Peyer's patch (tissue), 4 donors: ENCODE measurements around the gene NLRP5. TPM values are rescaled to one million over a fixed set of nuclear protein-coding genes. Genes with fewer than 3 reads are reported as not detected.
A peak's percentile ranks its signal among the peaks of the same experiment; 100 is the strongest.
"Not testable (repeated sequence)": the region's sequence is repeated elsewhere in the genome, so short reads cannot be mapped to it uniquely, and the experiment has no call there.

Experiments used
- DNase-seq, 3 donors: peaks; one replicate each; pipeline ENCODE4 v3.0.0-alpha.2; 2017 to 2019
- H3K27ac ChIP-seq, 4 donors: fragments of 200-600 bp; sonication (generic); one replicate each; pipeline ENCODE4 v1.5.1; 2016 to 2019
- H3K27me3 ChIP-seq, 2 donors: fragments of 200-600 bp; sonication (generic); one replicate each; pipeline ENCODE4 v1.5.1; 2019
- H3K36me3 ChIP-seq, 3 donors: fragments of 200-600 bp; sonication (generic); one replicate each; pipeline ENCODE4 v1.5.1; 2016 to 2019
- H3K4me1 ChIP-seq, 4 donors: fragments of 200-600 bp; sonication (generic); one replicate each; pipeline ENCODE4 v1.5.1; 2016 to 2019
- H3K4me3 ChIP-seq, 4 donors: fragments of 200-600 bp; sonication (generic); 1 replicate in 3 of 4; 2 replicates in 1 of 4; pipeline ENCODE4 v1.5.1; 2016 to 2019; ENCODE audit warnings: mild to moderate bottlenecking in 1 of 4
- H3K9me3 ChIP-seq, 4 donors: fragments of 200-600 bp; sonication (generic); one replicate each; pipeline ENCODE4 v1.5.1; 2016 to 2019; ENCODE audit warnings: mild to moderate bottlenecking in 1 of 4
- POLR2A ChIP-seq, 2 donors: fragments of 450-650 bp; IDR thresholded peaks; one replicate each; pipeline ENCODE4 v1.5.1; 2017; ENCODE audit warnings: antibody characterized with exemption in 2 of 2, mild to moderate bottlenecking in 2 of 2, moderate library complexity in 2 of 2
- total RNA-seq, 4 donors: library from RNA; depleted of rRNA; stranded (reverse); fragments of >200 nt; gene quantifications; one replicate each; pipeline ENCODE4 v1.1.0, GENCODE V29; 2016
- TF ChIP-seq, protein P1 (sequence below), 6 experiments: fragments of 450-650 bp in 4 of 6; fragments of 200-600 bp in 2 of 6; sonication (generic) in 1 of 6; IDR thresholded peaks; one replicate each; pipeline ENCODE4 v1.5.1; 2017 to 2019; ENCODE audit warnings: antibody characterized with exemption in 6 of 6, mild to moderate bottlenecking in 3 of 6, moderate library complexity in 1 of 6

The NLRP5 gene
- total RNA-seq, 4 donors from 2014 or later, result not detected

DNA sequence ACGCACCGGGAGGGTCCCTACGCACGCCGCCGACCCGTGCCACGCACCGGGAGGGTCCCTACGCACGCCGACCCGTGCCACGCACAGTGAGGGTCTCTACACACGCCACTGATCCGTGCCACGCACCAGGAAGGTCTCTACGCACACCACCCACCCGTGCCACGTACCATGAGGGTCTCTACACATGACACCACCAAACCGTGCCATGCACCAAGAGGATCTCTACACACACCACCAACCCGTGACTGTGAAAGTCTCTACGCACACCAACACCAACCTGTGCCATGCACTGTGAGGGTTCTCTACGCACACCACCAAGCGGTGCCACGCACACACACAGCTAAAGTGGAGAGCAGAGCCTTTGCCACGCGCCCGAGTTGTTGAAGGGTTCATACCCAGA is 117.8 kb downstream of the NLRP5 start:
- DNase-seq, result no peak
- Histone ChIP-seq H3K4me1 (peaks cover 0 to 50% (median 7%) of the 10 kb centered on the region in 4 donors), H3K27me3 (no peaks in the 10 kb centered on the region), H3K27ac (no peak overlapping the region), H3K9me3 (no peaks in the 10 kb centered on the region), H3K36me3 (peaks cover 0 to 37% (median 0%) of the 10 kb centered on the region in 3 donors), H3K4me3 (no peak overlapping the region)
- no peak for TF ChIP-seq POLR2A (IDR thresholded peaks at IDR 0.05)
- TF ChIP-seq, protein P1, sequence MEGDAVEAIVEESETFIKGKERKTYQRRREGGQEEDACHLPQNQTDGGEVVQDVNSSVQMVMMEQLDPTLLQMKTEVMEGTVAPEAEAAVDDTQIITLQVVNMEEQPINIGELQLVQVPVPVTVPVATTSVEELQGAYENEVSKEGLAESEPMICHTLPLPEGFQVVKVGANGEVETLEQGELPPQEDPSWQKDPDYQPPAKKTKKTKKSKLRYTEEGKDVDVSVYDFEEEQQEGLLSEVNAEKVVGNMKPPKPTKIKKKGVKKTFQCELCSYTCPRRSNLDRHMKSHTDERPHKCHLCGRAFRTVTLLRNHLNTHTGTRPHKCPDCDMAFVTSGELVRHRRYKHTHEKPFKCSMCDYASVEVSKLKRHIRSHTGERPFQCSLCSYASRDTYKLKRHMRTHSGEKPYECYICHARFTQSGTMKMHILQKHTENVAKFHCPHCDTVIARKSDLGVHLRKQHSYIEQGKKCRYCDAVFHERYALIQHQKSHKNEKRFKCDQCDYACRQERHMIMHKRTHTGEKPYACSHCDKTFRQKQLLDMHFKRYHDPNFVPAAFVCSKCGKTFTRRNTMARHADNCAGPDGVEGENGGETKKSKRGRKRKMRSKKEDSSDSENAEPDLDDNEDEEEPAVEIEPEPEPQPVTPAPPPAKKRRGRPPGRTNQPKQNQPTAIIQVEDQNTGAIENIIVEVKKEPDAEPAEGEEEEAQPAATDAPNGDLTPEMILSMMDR (IDR thresholded peaks at IDR 0.05), result no peak

DNA sequence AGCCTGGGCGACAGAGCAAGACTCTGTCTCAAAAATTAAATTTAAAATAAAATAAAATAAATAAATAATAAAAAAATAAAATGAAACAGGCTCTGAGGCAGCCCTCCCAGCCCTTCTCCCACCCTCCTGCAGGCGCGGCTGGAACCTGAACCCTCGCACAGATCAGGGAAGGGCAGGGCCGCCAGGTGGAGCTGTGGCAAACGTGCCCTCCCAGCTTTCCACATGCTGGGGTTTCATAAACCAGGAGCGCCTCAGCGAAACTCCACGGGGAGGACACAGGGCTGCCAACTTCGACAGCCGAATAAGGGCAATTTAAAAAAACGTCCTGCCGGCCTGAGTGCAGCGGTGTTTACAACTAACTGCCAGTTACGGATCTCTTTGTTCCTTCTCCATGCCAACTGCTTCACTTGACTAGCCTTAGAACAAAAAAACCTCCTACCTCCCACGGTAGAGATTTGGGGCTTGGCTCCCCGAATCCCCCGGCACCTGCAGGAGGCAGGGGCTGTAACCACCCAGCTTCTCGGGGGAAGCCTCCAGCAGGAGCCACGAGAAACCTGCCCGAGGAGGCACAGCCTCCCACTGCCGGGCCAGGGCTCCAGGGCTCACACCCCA is 118.6 kb downstream of the NLRP5 start:
- Histone ChIP-seq H3K36me3 (peaks cover 0 to 31% (median 0%) of the 10 kb centered on the region in 3 donors), H3K9me3 (no peaks in the 10 kb centered on the region), H3K27me3 (no peaks in the 10 kb centered on the region), H3K4me3 (peak overlapping the region in 2 of 4 donors; percentile 8 to 15), H3K4me1 (peaks cover 0 to 57% (median 10%) of the 10 kb centered on the region in 4 donors), H3K27ac (peak overlapping the region; percentile 33 to 66 (median 48))
- DNase-seq, result peak; percentile 76 to 91 (median 85)
- TF ChIP-seq POLR2A (IDR thresholded peaks at IDR 0.05), result no peak
- TF ChIP-seq, protein P1 (IDR thresholded peaks at IDR 0.05), result peak; percentile 56 to 83 (median 73)

DNA sequence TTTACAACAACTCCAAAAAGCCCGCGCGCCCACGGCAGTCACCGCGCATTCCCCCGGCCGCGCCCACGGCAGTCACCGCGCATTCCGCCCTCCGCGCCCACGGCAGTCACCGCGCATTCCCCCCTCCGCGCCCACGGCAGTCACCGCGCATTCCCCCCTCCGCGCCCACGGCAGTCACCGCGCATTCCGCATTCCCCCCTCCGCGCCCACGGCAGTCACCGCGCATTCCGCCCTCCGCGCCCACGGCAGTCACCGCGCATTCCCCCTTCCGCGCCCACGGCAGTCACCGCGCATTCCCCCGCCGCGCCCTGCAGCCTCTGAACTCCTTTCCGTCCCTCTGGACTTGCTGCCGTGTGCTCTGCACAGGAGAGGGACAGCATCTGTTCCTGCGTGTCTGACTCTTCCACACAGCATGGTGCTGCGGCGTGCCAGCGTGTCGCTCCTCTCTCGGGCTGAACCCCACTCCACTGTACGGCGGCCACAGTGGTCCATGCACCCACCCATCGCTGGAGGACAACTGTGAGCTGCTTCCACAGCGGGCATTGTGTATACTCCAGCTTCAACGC is 119.3 kb downstream of the NLRP5 start:
- DNase-seq, H3K9me3 ChIP-seq, H3K27me3 ChIP-seq: not testable (repeated sequence)
- Histone ChIP-seq H3K4me1 (peaks cover under 1 to 64% (median 16%) of the 10 kb centered on the region in 4 donors), H3K27ac (peak overlapping the region in 3 of 4 donors; percentile 33 to 66 (median 46)), H3K36me3 (peaks cover 0 to 27% (median 0%) of the 10 kb centered on the region in 3 donors), H3K4me3 (peak overlapping the region in 1 of 4 donors; percentile 14)

GRCh38 chr19:56106397-56106849 is 119.8 kb downstream of the NLRP5 start:
- H3K36me3 ChIP-seq, result peaks cover 0 to 22% (median 0%) of the 10 kb centered on the region in 3 donors
- TF ChIP-seq POLR2A (IDR thresholded peaks at IDR 0.05), result no peak
- TF ChIP-seq, protein P1 (IDR thresholded peaks at IDR 0.05), result no peak

DNA sequence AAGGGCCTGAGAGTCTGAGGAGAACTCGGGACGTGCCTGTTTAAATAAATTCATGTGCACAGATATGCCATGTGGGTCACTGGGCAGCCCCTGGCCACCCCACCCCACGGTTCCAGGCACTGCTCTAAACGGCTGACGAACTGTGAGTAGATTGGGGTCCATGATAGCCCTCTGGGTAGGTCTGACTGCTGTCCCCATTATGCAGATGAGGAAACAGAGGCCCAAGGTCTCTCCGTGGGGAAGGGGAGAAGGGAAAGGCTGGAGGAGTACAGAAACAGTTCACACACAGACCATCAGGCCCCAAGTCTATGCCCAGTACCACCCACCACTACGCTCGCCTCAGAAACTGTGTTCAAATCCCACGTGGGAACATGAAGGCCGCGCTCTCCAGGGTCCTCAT is 120.4 kb downstream of the NLRP5 start:
- peaks cover 9 to 75% (median 26%) of the 10 kb centered on the region in 4 donors for H3K4me1 ChIP-seq
- peak overlapping the region in 1 of 4 donors; percentile 4 for H3K27ac ChIP-seq

More at GRCh38 chr19:56106397-56106849, 119.8 kb downstream of the NLRP5 start:
- Histone ChIP-seq H3K4me1 (peaks cover 5 to 69% (median 21%) of the 10 kb centered on the region in 4 donors), H3K4me3 (peak overlapping the region in 1 of 4 donors; percentile 14), H3K27ac (peak overlapping the region in 2 of 4 donors; percentile 33 to 66), H3K9me3 (no peaks in the 10 kb centered on the region), H3K27me3 (no peaks in the 10 kb centered on the region)
- peak in 1 of 3 donors; percentile 61 for DNase-seq

More for the DNA sequence above, 120.4 kb downstream of the NLRP5 start:
- H3K27me3 ChIP-seq, result no peaks in the 10 kb centered on the region
- no peak overlapping the region for H3K4me3 ChIP-seq
- DNase-seq, result no peak
- TF ChIP-seq, protein P1 (IDR thresholded peaks at IDR 0.05), result no peak
- TF ChIP-seq POLR2A (IDR thresholded peaks at IDR 0.05), result no peak
- H3K36me3 ChIP-seq, result peaks cover 0 to 16% (median 0%) of the 10 kb centered on the region in 3 donors
- H3K9me3 ChIP-seq, result no peaks in the 10 kb centered on the region
